ENCODE results near the gene MAD1L1.

- no peak for TF ChIP-seq POLR2A (IDR thresholded peaks at IDR 0.05)
- no peak for TF ChIP-seq CTCF (IDR thresholded peaks at IDR 0.05)
- TF ChIP-seq EP300 (IDR thresholded peaks at IDR 0.05): no peak
Observed at GRCh38 chr7:1846331-1847065, 386.2 kb downstream of the MAD1L1 start.
